Ascending aorta (tissue), 2 donors: ENCODE results near the gene HJURP. TPM values are rescaled to one million over a fixed set of nuclear protein-coding genes. Genes with fewer than 3 reads are reported as not detected.

Experiments used
- DNase-seq, 2 donors: peaks; one replicate each; pipeline ENCODE4 v3.0.0-alpha.2; 2019; ENCODE audit warnings: low spot score in 2 of 2
- H3K27ac ChIP-seq, 2 donors: fragments of 200-600 bp; sonication (generic); one replicate each; pipeline ENCODE4 v1.5.1; 2016 to 2017; ENCODE audit warnings: mild to moderate bottlenecking in 1 of 2
- H3K27me3 ChIP-seq: fragments of 200-600 bp; sonication (generic); one replicate; pipeline ENCODE4 v1.5.1; 2017
- H3K36me3 ChIP-seq, 2 donors: fragments of 200-600 bp; sonication (generic); one replicate each; pipeline ENCODE4 v1.5.1; 2016
- H3K4me1 ChIP-seq, 2 donors: fragments of 200-600 bp; sonication (generic); one replicate each; pipeline ENCODE4 v1.5.1; 2016 to 2017; ENCODE audit warnings: mild to moderate bottlenecking in 1 of 2
- H3K4me3 ChIP-seq, 2 donors: fragments of 200-600 bp; sonication (generic); one replicate each; pipeline ENCODE4 v1.5.1; 2016 to 2017; ENCODE audit warnings: mild to moderate bottlenecking in 1 of 2
- H3K9me3 ChIP-seq, 2 donors: fragments of 200-600 bp; sonication (generic); one replicate each; pipeline ENCODE4 v1.5.1; 2016
- intact Hi-C: fragments of 100-400 bp; cut with DNase I; formaldehyde crosslinking; loops from one replicate; pipeline ENCODE4 v1.15.1; 2023
- total RNA-seq: library from RNA; depleted of rRNA; stranded (reverse); fragments of >200 nt; gene quantifications from one replicate; pipeline ENCODE4 v1.1.0, GENCODE V29; 2016
- TF ChIP-seq, protein P1 (sequence below), 3 experiments: fragments of 200-600 bp in 2 of 3; fragments of 450-650 bp in 1 of 3; sonication (generic) in 2 of 3; IDR thresholded peaks; one replicate each; pipeline ENCODE4 v1.5.1; 2016 to 2019; ENCODE audit warnings: antibody characterized with exemption in 3 of 3, mild to moderate bottlenecking in 1 of 3, moderate library complexity in 1 of 3

Gene HJURP
- total RNA-seq, 1 donor from 2014 or later = not detected

DNA sequence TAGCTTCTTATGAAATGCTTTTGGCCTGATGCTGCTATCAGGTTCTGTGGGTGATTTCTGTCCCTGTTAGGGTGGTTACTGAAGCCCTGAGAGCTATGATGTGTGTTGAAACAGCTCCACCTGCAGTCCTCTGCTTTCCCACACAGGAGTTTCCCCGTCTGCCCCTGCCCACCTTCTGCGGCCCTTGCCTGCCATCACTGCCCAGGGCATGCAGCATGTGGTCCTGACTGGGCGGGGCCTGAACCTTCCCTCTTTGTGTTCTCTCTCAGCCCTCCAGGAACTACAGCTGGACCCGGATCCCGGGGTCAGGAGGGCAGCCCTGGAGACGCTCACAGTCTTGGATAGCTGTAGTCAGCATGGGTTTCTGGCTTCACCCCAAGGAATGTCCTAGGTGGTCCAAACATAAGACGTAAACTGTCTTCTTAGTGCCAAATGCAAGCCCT is 21.4 kb downstream of the HJURP start:
- H3K4me3 ChIP-seq = no peak overlapping the region
- H3K9me3 ChIP-seq = no peaks in the 10 kb centered on the region
- no peak for DNase-seq
- H3K4me1 ChIP-seq = no peaks in the 10 kb centered on the region
- no peak overlapping the region for H3K27ac ChIP-seq
- intact Hi-C loops = no loop called here
- no peaks in the 10 kb centered on the region for H3K27me3 ChIP-seq
- TF ChIP-seq, protein P1, sequence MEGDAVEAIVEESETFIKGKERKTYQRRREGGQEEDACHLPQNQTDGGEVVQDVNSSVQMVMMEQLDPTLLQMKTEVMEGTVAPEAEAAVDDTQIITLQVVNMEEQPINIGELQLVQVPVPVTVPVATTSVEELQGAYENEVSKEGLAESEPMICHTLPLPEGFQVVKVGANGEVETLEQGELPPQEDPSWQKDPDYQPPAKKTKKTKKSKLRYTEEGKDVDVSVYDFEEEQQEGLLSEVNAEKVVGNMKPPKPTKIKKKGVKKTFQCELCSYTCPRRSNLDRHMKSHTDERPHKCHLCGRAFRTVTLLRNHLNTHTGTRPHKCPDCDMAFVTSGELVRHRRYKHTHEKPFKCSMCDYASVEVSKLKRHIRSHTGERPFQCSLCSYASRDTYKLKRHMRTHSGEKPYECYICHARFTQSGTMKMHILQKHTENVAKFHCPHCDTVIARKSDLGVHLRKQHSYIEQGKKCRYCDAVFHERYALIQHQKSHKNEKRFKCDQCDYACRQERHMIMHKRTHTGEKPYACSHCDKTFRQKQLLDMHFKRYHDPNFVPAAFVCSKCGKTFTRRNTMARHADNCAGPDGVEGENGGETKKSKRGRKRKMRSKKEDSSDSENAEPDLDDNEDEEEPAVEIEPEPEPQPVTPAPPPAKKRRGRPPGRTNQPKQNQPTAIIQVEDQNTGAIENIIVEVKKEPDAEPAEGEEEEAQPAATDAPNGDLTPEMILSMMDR (IDR thresholded peaks at IDR 0.05) = no peak
- H3K36me3 ChIP-seq = no peaks in the 10 kb centered on the region

DNA sequence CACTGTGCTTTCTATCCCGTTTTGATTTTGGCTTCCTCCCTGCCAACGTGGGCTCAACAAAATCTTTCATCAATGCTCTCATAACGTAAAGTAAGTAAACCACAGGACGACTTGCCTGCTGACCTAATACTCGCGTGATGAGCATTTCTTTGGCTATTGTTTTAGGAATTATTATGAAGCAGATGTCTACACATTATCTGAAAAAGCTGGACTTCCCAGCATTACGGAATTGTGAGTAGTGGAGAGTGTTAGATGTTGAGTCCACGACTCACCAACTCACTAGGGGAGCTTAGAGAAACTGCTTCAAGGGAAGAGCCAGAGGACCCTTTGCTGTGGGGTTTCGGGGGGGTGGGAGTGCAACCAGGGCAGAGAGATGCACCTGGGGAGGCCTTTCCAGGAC is 21.9 kb downstream of the HJURP start:
- H3K9me3 ChIP-seq = no peaks in the 10 kb centered on the region
- no peak for DNase-seq
- no peaks in the 10 kb centered on the region for H3K36me3 ChIP-seq
- TF ChIP-seq, protein P1 (IDR thresholded peaks at IDR 0.05) = no peak
- intact Hi-C loops = no loop called here
- no peaks in the 10 kb centered on the region for H3K27me3 ChIP-seq
- no peaks in the 10 kb centered on the region for H3K4me1 ChIP-seq
- no peak overlapping the region for H3K4me3 ChIP-seq
- H3K27ac ChIP-seq = no peak overlapping the region

- Histone ChIP-seq H3K27ac (no peak overlapping the region), H3K4me1 (no peaks in the 10 kb centered on the region), H3K27me3 (no peaks in the 10 kb centered on the region), H3K36me3 (no peaks in the 10 kb centered on the region), H3K4me3 (no peak overlapping the region), H3K9me3 (no peaks in the 10 kb centered on the region)
- intact Hi-C loops = no loop called here
- DNase-seq = no peak
- TF ChIP-seq, protein P1 (IDR thresholded peaks at IDR 0.05) = no peak
Observed at GRCh38 chr2:233831861-233832260, 22.5 kb downstream of the HJURP start.

- H3K9me3 ChIP-seq = no peaks in the 10 kb centered on the region
- no peak overlapping the region for H3K27ac ChIP-seq
- intact Hi-C loops = no loop called here
- TF ChIP-seq, protein P1 (IDR thresholded peaks at IDR 0.05) = no peak
- H3K4me3 ChIP-seq = no peak overlapping the region
- no peaks in the 10 kb centered on the region for H3K4me1 ChIP-seq
- H3K27me3 ChIP-seq = no peaks in the 10 kb centered on the region
- DNase-seq = no peak
- no peaks in the 10 kb centered on the region for H3K36me3 ChIP-seq
Observed at GRCh38 chr2:233831011-233831721, 23.2 kb downstream of the HJURP start.

DNA sequence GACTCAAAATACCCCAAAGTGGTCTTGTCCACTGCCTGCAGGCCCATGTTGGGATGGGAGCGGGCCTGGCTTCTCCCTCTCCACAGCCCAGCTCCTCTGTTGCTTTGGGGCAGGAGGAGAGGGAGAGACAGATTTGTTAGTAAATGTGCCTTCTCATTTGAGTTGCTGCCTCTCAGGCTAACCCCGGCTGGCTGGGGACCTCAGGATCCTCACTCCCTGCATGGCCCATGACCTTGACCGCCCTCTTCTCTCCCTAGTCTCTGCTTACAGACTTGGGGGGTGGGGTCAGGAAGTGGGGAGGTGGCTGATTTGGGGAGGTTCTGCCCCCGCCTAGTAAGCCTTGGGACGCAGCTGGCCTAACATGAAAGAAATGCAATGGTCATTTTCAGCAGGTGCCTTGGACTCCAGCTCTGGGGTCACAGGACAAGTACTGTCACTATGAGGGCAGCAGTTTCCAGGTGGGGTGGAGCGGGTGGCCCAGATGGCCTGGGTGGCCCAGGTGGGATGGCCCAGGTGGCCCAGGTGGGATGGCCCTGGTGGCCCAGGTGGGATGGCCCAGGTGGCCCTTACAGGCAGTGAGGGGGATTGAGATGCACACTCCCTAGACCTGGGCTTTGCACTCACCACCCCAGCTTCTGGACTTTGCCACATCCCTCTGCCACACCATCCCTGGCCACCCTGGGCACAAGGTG is 24.1 kb downstream of the HJURP start:
- DNase-seq = no peak

More for the DNA sequence above, 24.1 kb downstream of the HJURP start:
- Histone ChIP-seq H3K4me3 (no peak overlapping the region), H3K4me1 (no peaks in the 10 kb centered on the region), H3K9me3 (no peaks in the 10 kb centered on the region), H3K36me3 (no peaks in the 10 kb centered on the region), H3K27me3 (no peaks in the 10 kb centered on the region), H3K27ac (no peak overlapping the region)
- intact Hi-C loops = no loop called here
- TF ChIP-seq, protein P1 (IDR thresholded peaks at IDR 0.05) = no peak
